HG03066 (cell line): Measurements from ENCODE around the gene GPC2.
"Not testable (repeated sequence)": the region's sequence is repeated elsewhere in the genome, so short reads cannot be mapped to it uniquely, and the experiment has no call there.

ENCODE experiments used
- ATAC-seq: cut with Tn5 transposase; IDR thresholded peaks from one replicate; pipeline ENCODE4 v1.9.1; 2021; ENCODE audit warnings: low read depth; ENCODE audit not compliant: unreplicated experiment

GPC2 gene

GRCh38 chr7:100153708-100154535, 23.3 kb downstream of the GPC2 start:
- ATAC-seq: no peak

GRCh38 chr7:100152937-100153666, 24.1 kb downstream of the GPC2 start:
- ATAC-seq: no peak

GRCh38 chr7:100152404-100152803, 24.8 kb downstream of the GPC2 start:
- ATAC-seq: no peak

GRCh38 chr7:100148559-100149328, 28.4 kb downstream of the GPC2 start, which contains the start of gene LAMTOR4:
TSS of gene LAMTOR4 (plus strand) at chr7:100148918. CDS start at chr7:100148973, 55 bp downstream.
- peak; percentile 99 for ATAC-seq

- no peak for ATAC-seq
Observed at GRCh38 chr7:100148225-100148558, 29.0 kb downstream of the GPC2 start.

- no peak for ATAC-seq
Observed at GRCh38 chr7:100147278-100147677, 29.9 kb downstream of the GPC2 start.

- not testable (repeated sequence) for ATAC-seq
Observed at GRCh38 chr7:100146350-100146749, 30.8 kb downstream of the GPC2 start.

- no peak for ATAC-seq
Observed at GRCh38 chr7:100142461-100142860, 34.7 kb downstream of the GPC2 start.

- ATAC-seq: no peak
Observed at GRCh38 chr7:100141555-100141949, 35.6 kb downstream of the GPC2 start.

GRCh38 chr7:100137851-100138760, 39.1 kb downstream of the GPC2 start:
- no peak for ATAC-seq

- ATAC-seq: no peak
Observed at GRCh38 chr7:100132697-100133151, 44.5 kb downstream of the GPC2 start.

GRCh38 chr7:100132126-100132525, 45.1 kb downstream of the GPC2 start:
- ATAC-seq: no peak

GRCh38 chr7:100130608-100131453, 46.4 kb downstream of the GPC2 start:
- ATAC-seq: no peak

- not testable (repeated sequence) for ATAC-seq
Observed at GRCh38 chr7:100130220-100130607, 47.0 kb downstream of the GPC2 start.

- ATAC-seq: no peak
Observed at GRCh38 chr7:100128637-100128963, 48.6 kb downstream of the GPC2 start.

- ATAC-seq: no peak
Observed at GRCh38 chr7:100127866-100128636, 49.1 kb downstream of the GPC2 start.

- peak; percentile 51 for ATAC-seq
Observed at GRCh38 chr7:100126931-100127865, 50.0 kb downstream of the GPC2 start, which contains the start of gene MBLAC1. TSS of gene MBLAC1 (plus strand) at chr7:100126967. CDS start at chr7:100127396, 429 bp downstream.
